Measurements from ENCODE around the gene RARA.

DNA sequence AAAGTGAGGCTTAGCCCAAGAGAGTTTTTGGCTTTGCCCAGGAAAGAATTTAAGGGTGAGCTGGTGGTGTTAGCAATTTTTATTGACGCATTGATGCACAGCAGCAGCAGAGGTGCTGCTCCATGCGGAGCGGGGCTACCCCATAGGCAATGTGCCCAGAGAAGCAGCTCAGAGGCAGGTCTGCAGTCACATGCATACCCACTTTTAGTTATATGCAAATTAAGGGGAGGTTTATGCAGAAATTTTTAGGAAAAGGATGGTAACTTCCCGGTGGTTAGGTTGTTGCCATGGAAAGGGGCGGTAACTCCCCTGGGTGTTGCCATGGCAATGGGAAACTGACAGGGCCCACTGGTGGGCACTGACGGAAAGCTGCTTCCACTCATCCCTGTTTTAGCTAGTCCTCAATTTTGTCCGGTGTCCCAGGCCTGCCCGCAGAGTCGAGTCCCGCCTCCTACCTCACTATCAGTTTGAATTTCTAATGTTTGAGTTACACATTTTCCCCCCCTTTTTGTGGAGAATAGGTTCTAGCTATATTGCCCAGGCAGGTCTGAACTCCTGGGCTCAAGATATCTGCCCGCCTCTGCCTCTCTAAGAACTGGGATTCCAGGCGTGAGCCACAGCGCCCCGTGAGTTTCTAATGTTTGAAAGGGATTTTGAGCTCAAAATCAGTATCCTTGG, 66.0 kb downstream of the RARA start:
- TF ChIP-seq, protein P1, sequence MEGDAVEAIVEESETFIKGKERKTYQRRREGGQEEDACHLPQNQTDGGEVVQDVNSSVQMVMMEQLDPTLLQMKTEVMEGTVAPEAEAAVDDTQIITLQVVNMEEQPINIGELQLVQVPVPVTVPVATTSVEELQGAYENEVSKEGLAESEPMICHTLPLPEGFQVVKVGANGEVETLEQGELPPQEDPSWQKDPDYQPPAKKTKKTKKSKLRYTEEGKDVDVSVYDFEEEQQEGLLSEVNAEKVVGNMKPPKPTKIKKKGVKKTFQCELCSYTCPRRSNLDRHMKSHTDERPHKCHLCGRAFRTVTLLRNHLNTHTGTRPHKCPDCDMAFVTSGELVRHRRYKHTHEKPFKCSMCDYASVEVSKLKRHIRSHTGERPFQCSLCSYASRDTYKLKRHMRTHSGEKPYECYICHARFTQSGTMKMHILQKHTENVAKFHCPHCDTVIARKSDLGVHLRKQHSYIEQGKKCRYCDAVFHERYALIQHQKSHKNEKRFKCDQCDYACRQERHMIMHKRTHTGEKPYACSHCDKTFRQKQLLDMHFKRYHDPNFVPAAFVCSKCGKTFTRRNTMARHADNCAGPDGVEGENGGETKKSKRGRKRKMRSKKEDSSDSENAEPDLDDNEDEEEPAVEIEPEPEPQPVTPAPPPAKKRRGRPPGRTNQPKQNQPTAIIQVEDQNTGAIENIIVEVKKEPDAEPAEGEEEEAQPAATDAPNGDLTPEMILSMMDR (conservative IDR thresholded peaks at IDR 0.05) = no peak
- TF ChIP-seq EZH2 (IDR thresholded peaks at IDR 0.05; ENCODE audit: low read depth) = no peak

All from PC-9 (cell line).